CD4-positive, alpha-beta T cell (primary cell): ENCODE data around the gene GNG2. TPM values are rescaled to one million over a fixed set of nuclear protein-coding genes. Genes with fewer than 3 reads are reported as not detected.

Experiments
- ATAC-seq: fragments of 200-7000 bp; cut with Tn5 transposase; one replicate; pipeline ENCODE4 v1.10.0; 2022; ENCODE audit warnings: mild to moderate bottlenecking; ENCODE audit not compliant: poor library complexity
- CTCF ChIA-PET: fragments of 350-600 bp; sonication (Branson Sonifier 250); formaldehyde crosslinking; loops from one replicate; lab custom pipeline; 2021; ENCODE audit warnings: antibody characterized with exemption, inconsistent platforms; lab: Charles Lee
- POLR2A ChIA-PET: fragments of 350-600 bp; sonication (Branson Sonifier 250); formaldehyde crosslinking; loops from one replicate; lab custom pipeline; 2021; ENCODE audit warnings: antibody characterized with exemption, inconsistent platforms; lab: Charles Lee
- DNase-seq, 14 experiments: peaks; one replicate each; pipeline ENCODE4 v3.0.0-alpha.2; 2013 to 2020; ENCODE audit warnings: mixed read lengths in 2 of 14
- H3K27ac ChIP-seq, 2 donors: one replicate each; pipeline versions ENCODE4 v1.5.1 to v1.7.0; 2013; ENCODE audit warnings: low read length in 2 of 2, low read depth in 1 of 2, mild to moderate bottlenecking in 1 of 2
- H3K27me3 ChIP-seq, 2 experiments: 1 replicate in 1 of 2; 2 replicates in 1 of 2; pipeline versions ENCODE4 v1.6.1 to v1.7.0; 2013; ENCODE audit warnings: low read length in 2 of 2, control low read depth in 1 of 2, mild to moderate bottlenecking in 1 of 2, moderate library complexity in 1 of 2; ENCODE audit not compliant: insufficient read depth in 2 of 2, control insufficient read depth in 1 of 2
- H3K36me3 ChIP-seq: one replicate; pipeline ENCODE4 v1.6.1; 2013; ENCODE audit warnings: low read length, control low read depth; ENCODE audit not compliant: insufficient read depth
- H3K4me1 ChIP-seq: one replicate; pipeline ENCODE4 v1.6.1; 2013; ENCODE audit warnings: low read length, control low read depth; ENCODE audit not compliant: insufficient read depth
- H3K4me3 ChIP-seq: one replicate; pipeline ENCODE4 v1.5.1; 2013; ENCODE audit warnings: mild to moderate bottlenecking, low read length, moderate library complexity
- H3K9me3 ChIP-seq, 2 experiments: 1 replicate in 1 of 2; 2 replicates in 1 of 2; pipeline versions ENCODE4 v1.6.1 to v1.7.0; 2013; ENCODE audit warnings: low read length in 2 of 2, mild to moderate bottlenecking in 2 of 2, control low read depth in 1 of 2, moderate library complexity in 1 of 2; ENCODE audit not compliant: control insufficient read depth in 1 of 2, insufficient read depth in 1 of 2
- H3K27ac Mint-ChIP-seq: one replicate; pipeline ENCODE4 v1.8.0; 2020; ENCODE audit warnings: mixed read lengths
- H3K27me3 Mint-ChIP-seq: one replicate; pipeline ENCODE4 v1.8.0; 2021; ENCODE audit warnings: mixed read lengths
- H3K36me3 Mint-ChIP-seq: one replicate; pipeline ENCODE4 v1.8.0; 2021; ENCODE audit warnings: low read depth, mixed read lengths
- H3K4me1 Mint-ChIP-seq: one replicate; pipeline ENCODE4 v1.8.0; 2021; ENCODE audit warnings: low read depth, mixed read lengths
- H3K4me3 Mint-ChIP-seq: one replicate; pipeline ENCODE4 v1.8.0; 2020; ENCODE audit warnings: mild to moderate bottlenecking, mixed read lengths
- H3K9me3 Mint-ChIP-seq: one replicate; pipeline ENCODE4 v1.8.0; 2020; ENCODE audit warnings: mixed read lengths
- CTCF ChIP-seq: fragments of 200-600 bp; IDR thresholded peaks from one replicate; pipeline ENCODE4 v1.8.0; 2022; ENCODE audit warnings: antibody characterized with exemption, mild to moderate bottlenecking
- intact Hi-C, 2 experiments: fragments of 100-400 bp; cut with DNase I in 1 of 2; cut with micrococcal nuclease in 1 of 2; formaldehyde crosslinking; loops; one replicate each; pipeline versions ENCODE4 v1.15.1 to v1.9.0; 2023 to 2025; cut with DNase I, micrococcal nuclease
- total RNA-seq, 174 experiments: library from RNA in 2 of 174; stranded (reverse) in 2 of 174; gene quantifications; one replicate each; pipeline ENCODE4 v1.2.3 and lab custom pipeline; 2021 to 2026

GNG2 gene
- total RNA-seq, 2 experiments from 2014 or later, result 138 to 139 TPM

- Mint-ChIP-seq H3K4me3 (no peak overlapping the region), H3K36me3 (peaks cover 34% of the 10 kb centered on the region), H3K27ac (peak overlapping the region; percentile 69), H3K9me3 (no peaks in the 10 kb centered on the region), H3K4me1 (peaks cover 22% of the 10 kb centered on the region), H3K27me3 (no peaks in the 10 kb centered on the region)
- peaks cover 58% of the 10 kb centered on the region for H3K4me1 ChIP-seq
- peaks cover 11% of the 10 kb centered on the region for H3K36me3 ChIP-seq
- intact Hi-C loops, result no loop called here
- H3K27ac ChIP-seq, result no peak overlapping the region
- TF ChIP-seq CTCF, result no peak
- no peaks in the 10 kb centered on the region for H3K9me3 ChIP-seq
- H3K27me3 ChIP-seq, result no peaks in the 10 kb centered on the region
- ATAC-seq, result no peak
- no peak overlapping the region for H3K4me3 ChIP-seq
- DNase-seq, result no peak
- ChIA-PET CTCF (interaction anchor here (1.1 to 1.6 kb wide), 2 partner anchors 25 to 33 kb away, joined by 3 to 7 read pairs; no protein-coding TSS in a partner anchor), POLR2A (interaction anchor here (1.1 kb wide), 1 partner anchor 12 kb away, joined by 5 read pairs; the partner anchor contains the start of gene GNG2)
These were observed 12.0 kb downstream of the GNG2 start for GRCh38 chr14:51872396-51872795.

GRCh38 chr14:51873221-51873893 is 12.9 kb downstream of the GNG2 start:
- Histone ChIP-seq H3K4me1 (peaks cover 48% of the 10 kb centered on the region), H3K27me3 (no peaks in the 10 kb centered on the region), H3K36me3 (peaks cover 15% of the 10 kb centered on the region), H3K4me3 (no peak overlapping the region), H3K27ac (no peak overlapping the region), H3K9me3 (no peaks in the 10 kb centered on the region)
- Mint-ChIP-seq H3K27ac (peak overlapping the region; percentile 69), H3K4me1 (peaks cover 32% of the 10 kb centered on the region), H3K9me3 (no peaks in the 10 kb centered on the region), H3K27me3 (no peaks in the 10 kb centered on the region), H3K4me3 (peak overlapping the region; percentile 32), H3K36me3 (peaks cover 44% of the 10 kb centered on the region)
- ChIA-PET POLR2A (interaction anchor here (0.6 to 1.5 kb wide), 2 partner anchors 13 to 16 kb away, joined by 3 to 8 read pairs; partner anchors contain the start of gene GNG2), CTCF (interaction anchor here (1.1 to 2.1 kb wide), 3 partner anchors 10 to 32 kb away, joined by 3 to 7 read pairs (median 4); no protein-coding TSS in a partner anchor)
- ATAC-seq (peak; percentile 67), DNase-seq (peak in 4 of 14 experiments; percentile 43 to 81 (median 58))
- TF ChIP-seq CTCF, result no peak
- intact Hi-C loops, result no loop called here

GRCh38 chr14:51877810-51878209 is 17.4 kb downstream of the GNG2 start:
- Mint-ChIP-seq H3K27ac (peak overlapping the region; percentile 19), H3K4me3 (no peak overlapping the region), H3K27me3 (no peaks in the 10 kb centered on the region), H3K4me1 (peaks cover 69% of the 10 kb centered on the region), H3K9me3 (no peaks in the 10 kb centered on the region), H3K36me3 (peaks cover 75% of the 10 kb centered on the region)
- TF ChIP-seq CTCF, result no peak
- peaks cover 39% of the 10 kb centered on the region for H3K4me1 ChIP-seq
- no peak overlapping the region for H3K4me3 ChIP-seq
- no peak for ATAC-seq
- H3K27me3 ChIP-seq, result no peaks in the 10 kb centered on the region
- POLR2A ChIA-PET, result no interaction called here
- H3K9me3 ChIP-seq, result no peaks in the 10 kb centered on the region
- no peak for DNase-seq
- peaks cover 33% of the 10 kb centered on the region for H3K36me3 ChIP-seq
- CTCF ChIA-PET, result no interaction called here
- intact Hi-C loops, result no loop called here
- H3K27ac ChIP-seq, result no peak overlapping the region
